NCI-H2029 (cell line): ENCODE measurements around the gene PLEKHO2.

Source experiments
- DNase-seq: peaks from one replicate; lab custom pipeline; 2025; lab: John Stamatoyannopoulos, UW

The PLEKHO2 gene

DNA sequence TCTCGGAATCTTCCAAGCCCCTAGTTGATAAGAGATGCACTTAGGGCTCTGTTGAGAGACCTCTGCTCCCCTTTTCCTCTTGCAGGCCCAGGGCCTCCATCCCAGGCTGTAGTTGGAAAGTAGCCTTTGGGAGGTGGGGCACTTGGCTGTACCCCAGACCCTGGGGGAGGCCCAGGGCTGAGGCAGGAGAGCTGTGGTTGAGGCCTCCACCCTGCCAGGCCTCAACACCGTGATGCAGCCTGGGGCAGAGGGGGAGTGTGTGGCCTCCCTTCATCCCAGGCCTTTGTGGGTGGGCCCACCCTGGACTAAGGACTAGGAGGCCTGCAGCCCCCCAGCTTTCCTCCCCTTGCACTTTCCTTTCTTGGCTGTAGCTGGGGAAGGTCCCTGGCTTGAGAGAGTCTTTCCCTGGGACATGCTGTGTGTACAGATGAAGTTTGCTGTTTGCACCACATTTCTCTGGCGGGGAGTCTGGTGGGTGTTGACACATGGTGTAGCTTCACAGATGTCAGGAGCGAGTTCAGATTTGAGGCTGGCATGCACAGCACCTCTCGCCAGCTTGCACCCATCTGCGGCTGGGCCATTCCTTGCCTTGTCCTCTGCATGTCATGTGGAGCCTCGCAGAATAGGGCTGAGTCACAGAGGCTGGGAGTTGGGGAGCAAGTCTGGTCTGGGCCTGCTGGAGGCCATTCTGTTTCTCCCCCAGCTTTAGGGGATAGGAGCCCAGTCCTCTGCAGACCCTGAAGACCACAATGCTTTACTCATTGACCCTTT, 13.7 kb downstream of the PLEKHO2 start:
- DNase-seq: no peak

- DNase-seq: no peak
These were observed 14.9 kb downstream of the PLEKHO2 start for GRCh38 chr15:64856429-64857145.

- no peak for DNase-seq
These were observed 15.7 kb downstream of the PLEKHO2 start for GRCh38 chr15:64857421-64857820.

GRCh38 chr15:64858021-64858575, 16.4 kb downstream of the PLEKHO2 start:
- DNase-seq: peak; percentile 5

GRCh38 chr15:64859226-64859625, 17.5 kb downstream of the PLEKHO2 start:
- no peak for DNase-seq

GRCh38 chr15:64861331-64861730, 19.6 kb downstream of the PLEKHO2 start:
- no peak for DNase-seq

DNA sequence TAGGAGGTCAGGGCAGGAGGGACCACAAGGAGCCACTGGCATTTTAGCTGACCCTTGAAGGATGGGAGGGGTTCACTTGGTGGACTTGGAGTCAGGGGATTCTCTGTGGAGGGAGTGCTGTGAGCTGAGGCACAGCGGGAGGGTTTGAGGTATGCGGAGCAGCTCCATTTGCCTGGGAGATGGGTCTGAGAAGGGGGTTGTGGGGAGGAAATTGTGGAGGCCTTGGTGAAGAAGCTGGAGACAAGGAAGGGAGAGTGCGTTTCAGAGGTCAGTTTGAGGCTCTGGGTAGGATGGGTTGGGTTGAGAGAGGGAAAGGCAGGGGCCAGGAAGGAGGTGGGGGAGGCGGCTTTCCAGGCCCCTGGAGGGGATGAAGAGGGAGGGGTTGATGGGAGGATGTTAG, 20.2 kb downstream of the PLEKHO2 start:
- DNase-seq: no peak

DNA sequence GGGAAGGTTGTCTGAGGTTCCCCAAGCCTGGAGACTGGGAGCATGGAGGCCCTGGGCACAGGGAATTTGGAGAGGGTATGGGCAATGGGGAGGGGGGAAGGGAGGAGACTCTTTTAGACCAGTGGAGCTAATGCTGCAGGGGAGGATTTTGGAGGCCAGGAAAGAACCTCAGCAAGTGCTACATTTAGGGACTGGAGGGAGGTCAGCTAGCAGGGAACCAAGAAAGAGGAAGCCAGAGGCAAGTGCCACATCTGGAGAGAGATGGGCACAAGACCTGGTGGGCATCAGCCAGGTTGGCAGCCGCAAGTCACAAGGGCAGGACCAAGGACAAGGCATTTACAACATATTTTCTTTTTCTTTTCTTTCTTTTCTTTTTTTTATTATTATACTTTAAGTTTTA, 20.7 kb downstream of the PLEKHO2 start:
- DNase-seq: no peak

DNA sequence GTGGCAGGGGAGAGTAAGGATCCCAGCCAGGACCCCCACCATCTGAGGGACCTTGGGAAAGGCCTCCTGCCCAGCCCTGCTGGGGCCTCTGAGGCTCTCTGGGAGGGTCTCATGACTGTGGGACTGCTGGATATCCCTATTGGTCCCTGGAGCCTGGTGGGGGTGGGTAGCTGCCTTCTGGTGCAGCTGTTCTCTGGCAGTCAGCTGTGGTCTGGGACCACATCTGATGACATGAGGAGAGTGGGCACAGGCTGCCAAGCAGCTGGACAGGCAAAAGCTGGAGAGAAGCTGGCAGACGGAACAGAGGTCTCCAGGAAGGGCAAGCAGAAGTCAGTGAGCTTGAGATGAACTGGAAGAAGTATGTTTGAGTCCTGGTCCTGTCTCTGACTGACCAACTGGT, 22.4 kb downstream of the PLEKHO2 start:
- no peak for DNase-seq

DNA sequence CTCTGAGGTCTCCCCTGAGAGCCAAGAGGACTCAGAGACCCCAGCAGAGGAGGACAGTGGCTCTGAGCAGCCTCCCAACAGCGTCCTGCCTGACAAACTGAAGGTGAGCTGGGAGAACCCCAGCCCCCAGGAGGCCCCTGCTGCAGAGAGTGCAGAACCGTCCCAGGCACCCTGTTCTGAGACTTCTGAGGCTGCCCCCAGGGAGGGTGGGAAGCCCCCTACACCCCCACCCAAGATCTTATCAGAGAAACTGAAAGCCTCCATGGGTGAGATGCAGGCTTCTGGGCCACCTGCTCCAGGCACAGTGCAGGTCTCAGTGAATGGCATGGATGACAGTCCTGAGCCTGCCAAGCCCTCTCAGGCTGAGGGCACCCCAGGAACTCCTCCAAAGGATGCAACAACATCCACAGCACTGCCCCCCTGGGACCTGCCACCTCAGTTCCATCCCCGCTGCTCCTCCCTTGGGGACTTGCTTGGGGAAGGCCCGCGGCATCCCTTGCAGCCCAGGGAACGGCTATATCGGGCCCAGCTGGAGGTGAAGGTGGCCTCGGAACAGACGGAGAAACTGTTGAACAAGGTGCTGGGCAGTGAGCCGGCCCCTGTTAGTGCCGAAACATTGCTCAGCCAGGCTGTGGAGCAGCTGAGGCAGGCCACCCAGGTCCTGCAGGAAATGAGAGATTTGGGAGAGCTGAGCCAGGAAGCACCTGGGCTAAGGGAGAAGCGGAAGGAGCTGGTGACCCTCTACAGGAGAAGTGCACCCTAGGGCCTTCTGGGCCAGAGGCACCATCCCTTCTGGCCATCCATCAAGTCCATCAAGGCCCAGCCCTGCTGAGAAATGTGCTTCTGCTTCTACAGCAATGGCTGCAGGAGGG, 23.6 kb downstream of the PLEKHO2 start:
- DNase-seq: no peak

- no peak for DNase-seq
These were observed 24.3 kb downstream of the PLEKHO2 start for GRCh38 chr15:64865998-64866520.

- DNase-seq: no peak
These were observed 27.8 kb downstream of the PLEKHO2 start for GRCh38 chr15:64869501-64869900.

GRCh38 chr15:64870353-64870752, 28.6 kb downstream of the PLEKHO2 start:
- no peak for DNase-seq

DNA sequence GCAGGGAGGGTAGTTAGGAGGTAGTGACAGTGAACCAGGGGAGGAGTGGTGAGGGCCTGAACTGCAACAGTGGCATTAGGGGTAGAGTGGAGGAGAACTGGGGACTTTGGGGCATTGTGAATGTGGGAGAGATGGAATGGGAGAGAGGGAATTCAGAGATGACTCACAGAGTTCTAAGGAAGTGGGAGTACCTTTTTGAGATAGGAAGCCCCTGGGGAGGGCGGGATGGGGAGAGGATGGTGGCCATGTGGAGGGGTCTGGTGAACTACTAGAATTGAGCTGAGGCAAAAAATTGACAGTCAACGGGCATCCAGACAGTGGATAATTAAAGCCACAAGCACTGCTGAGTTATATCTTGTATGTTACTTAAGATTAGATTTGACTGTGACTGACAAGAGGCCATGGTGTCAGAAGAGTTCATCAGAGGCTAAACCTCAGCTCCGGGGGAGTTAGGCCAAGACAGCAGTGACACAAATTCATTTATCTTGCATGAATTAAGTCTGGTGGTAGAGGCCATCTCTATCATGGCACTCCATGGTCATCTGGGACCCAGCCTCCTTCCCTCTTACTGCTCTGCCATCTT, 34.0 kb downstream of the PLEKHO2 start:
- no peak for DNase-seq

- DNase-seq: no peak
These were observed 35.7 kb downstream of the PLEKHO2 start for GRCh38 chr15:64877435-64877834.

DNA sequence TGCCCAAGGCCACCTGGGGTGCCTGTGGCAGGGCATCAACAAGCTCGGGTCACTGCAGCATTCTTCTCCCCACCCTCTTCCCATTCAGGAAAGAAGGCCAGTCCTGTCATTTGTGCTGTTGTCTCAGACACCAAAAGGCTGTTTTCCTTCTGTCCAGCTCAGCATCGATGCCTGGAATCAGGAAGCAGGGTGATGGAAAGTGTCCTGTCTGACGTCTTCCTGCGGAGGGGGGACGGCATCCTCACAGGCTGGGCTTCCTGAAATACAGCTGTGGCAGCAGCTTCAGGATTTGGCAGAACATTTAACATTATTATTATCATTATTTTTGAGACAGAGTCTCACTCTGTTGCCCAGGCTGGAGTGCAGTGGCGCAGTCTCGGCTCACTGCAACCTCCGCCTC, 37.0 kb downstream of the PLEKHO2 start:
- no peak for DNase-seq

GRCh38 chr15:64883100-64883581, 41.4 kb downstream of the PLEKHO2 start:
- no peak for DNase-seq

- no peak for DNase-seq
These were observed 42.3 kb downstream of the PLEKHO2 start for GRCh38 chr15:64883997-64884511.

GRCh38 chr15:64884679-64885078, 43.0 kb downstream of the PLEKHO2 start:
- DNase-seq: no peak

- no peak for DNase-seq
These were observed 46.6 kb downstream of the PLEKHO2 start for GRCh38 chr15:64888336-64888735.

GRCh38 chr15:64891561-64891960, 49.8 kb downstream of the PLEKHO2 start:
- no peak for DNase-seq
